ENCODE results near the gene DPP8. TPM values are rescaled to one million over a fixed set of nuclear protein-coding genes. Genes with fewer than 3 reads are reported as not detected.
"Not testable (repeated sequence)": the region's sequence is repeated elsewhere in the genome, so short reads cannot be mapped to it uniquely, and the experiment has no call there.

The DPP8 gene
- 10 to 100 TPM; 41.6 to 44.1 TPM for total RNA-seq

DNA sequence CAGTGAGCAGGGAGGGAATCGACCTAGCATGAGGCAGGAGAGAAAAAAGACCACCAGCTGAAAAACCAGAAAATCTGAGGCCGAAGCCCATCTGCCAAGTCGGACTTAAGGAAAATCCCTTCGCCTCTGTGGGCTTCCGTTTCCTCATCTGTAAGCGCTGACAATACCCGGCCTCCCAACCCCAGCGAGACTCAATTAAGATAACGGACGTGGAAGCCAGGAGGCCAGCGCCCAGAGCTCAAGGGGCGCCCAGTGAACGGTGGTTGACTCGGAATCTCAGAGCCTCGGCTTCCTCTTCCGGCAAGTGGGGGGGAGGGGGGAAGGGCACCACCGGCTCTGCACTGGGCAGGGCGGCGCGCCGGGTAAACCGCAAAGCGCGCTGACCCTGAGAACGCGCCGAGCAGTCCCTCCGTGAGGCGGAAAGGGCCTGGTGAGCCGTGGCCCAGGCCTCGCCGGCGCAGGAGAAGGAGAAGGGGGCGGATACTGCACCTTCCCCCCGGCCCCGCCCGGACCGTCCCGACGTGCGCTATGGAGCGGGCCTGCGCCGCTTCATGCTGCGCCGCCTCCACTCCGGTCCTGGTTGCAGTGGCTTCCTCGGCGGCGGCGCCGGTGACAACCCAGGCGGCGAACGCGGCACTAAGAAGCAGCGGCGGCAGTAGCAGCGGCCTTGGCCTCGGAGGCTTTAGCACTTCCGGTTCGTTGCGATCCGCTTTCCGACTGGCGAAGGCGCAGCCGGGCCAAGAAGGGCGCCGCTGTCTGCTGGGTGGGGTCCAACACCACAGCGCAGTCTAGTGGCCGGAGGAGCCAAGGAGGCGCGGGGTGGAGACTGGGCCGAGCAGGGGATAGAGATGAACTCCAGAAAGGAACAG is at the start of gene DPP8:
DPP8 (minus strand) TSS at position 693 of the 869 bp plus-strand sequence. CDS start 5,136 bp downstream, outside the sequence.
- DNase-seq (peak; percentile 96), ATAC-seq (peak; percentile 93)
- H3K27ac Mint-ChIP-seq: peak within 1 kb of the TSS; percentile 96
- H3K9me3 Mint-ChIP-seq (ENCODE audit: low read depth): no peaks in the 10 kb centered on the region
- H3K27me3 Mint-ChIP-seq: no peaks in the 10 kb centered on the region
- peak within 1 kb of the TSS; percentile 99 for H3K4me3 Mint-ChIP-seq
- CTCF ChIA-PET: interaction anchor here (0.6 to 1.6 kb wide), 11 partner anchors 9 to 771 kb away, joined by 3 to 9 read pairs (median 3); no protein-coding TSS in a partner anchor
- H3K4me1 Mint-ChIP-seq: peaks cover 49% of the 10 kb centered on the region
- H3K36me3 Mint-ChIP-seq: peaks cover 24% of the 10 kb centered on the region

DNA sequence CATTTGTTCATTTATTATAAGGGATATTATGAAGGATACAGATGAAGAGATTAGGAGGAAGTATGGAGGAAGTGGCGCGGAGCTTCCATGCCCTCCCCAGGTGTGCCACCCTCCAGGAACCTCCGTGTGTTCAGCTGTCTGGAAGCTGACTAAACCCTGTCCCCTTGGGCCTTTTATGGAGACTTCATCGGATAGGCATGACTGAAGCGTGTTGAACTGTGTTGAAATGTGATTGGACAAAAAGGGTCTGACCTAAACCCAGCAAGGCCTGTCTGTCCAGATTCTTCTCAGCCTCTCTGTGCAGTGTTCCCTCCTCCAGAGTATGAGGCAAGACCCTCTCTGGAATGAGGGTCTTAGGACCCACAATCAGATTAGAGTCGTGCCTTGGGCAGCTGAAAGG is 44.4 kb upstream of the DPP8 start:
- Mint-ChIP-seq H3K27me3 (no peaks in the 10 kb centered on the region), H3K4me3 (no peak overlapping the region), H3K4me1 (no peaks in the 10 kb centered on the region), H3K27ac (no peak overlapping the region), H3K36me3 (peaks cover 66% of the 10 kb centered on the region), H3K9me3 (ENCODE audit: low read depth) (no peaks in the 10 kb centered on the region)
- ATAC-seq (no peak), DNase-seq (no peak)
- CTCF ChIA-PET: no interaction called here

DNA sequence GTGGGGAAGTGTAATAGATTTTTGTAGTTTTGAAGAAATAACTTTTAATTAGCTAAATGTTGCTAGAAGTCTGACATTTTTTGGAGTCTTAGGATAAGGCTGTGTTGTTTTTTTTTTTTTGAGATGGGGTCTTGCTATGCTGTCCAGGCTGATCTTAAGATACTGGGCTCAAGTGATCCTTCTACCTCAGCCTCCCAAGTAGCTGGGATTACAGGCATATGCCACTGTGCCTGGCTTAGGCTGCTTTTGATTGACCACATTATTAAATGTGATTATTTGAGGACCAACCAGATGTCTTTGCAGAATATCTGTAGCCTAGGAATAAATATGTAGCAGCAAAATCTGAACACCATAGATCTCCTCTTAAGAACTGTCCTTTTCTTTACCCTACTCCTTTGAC is 42.5 kb upstream of the DPP8 start:
- CTCF ChIA-PET: no interaction called here
- Mint-ChIP-seq H3K9me3 (ENCODE audit: low read depth) (no peaks in the 10 kb centered on the region), H3K4me1 (no peaks in the 10 kb centered on the region), H3K36me3 (peaks cover 59% of the 10 kb centered on the region), H3K27me3 (no peaks in the 10 kb centered on the region), H3K27ac (no peak overlapping the region), H3K4me3 (no peak overlapping the region)
- no peak for ATAC-seq
- DNase-seq: no peak

DNA sequence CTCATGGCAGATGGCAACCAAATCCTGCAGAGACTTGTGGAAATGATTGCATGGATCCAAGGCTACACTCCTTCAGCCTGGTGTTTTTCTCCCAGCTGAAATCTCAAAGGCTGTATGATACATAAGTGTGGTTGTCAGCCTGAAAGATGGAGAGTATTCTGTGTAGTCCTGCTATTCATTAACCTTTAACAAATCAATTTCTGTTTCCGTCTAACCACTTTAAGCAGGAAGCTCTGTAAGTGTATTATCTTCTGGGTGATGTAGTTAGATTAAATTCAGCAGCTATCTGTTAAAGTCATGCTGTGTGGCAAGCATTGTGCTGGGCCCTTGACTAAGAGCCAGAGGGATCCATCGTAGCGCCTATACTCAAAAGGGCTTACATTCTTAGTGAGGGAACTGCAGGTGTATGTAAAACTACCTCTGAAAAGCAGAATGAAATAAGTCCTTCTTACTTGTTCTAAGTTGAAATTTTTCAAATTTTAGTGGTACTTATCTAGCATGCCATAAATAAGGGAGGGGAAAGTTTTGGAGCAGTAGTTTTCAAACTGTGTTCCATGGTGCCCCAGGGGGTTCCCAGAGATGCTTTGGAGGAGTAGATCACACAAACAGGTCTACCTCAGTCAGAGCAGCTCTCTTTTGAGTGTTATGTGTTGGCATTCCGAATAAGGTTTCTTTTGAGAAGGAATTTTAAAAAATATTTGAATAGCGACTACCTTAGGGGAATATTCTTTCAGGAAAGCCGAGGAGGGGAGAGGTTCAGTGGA is 41.7 kb upstream of the DPP8 start:
- no peak overlapping the region for H3K27ac Mint-ChIP-seq
- ATAC-seq (no peak), DNase-seq (no peak)
- CTCF ChIA-PET: no interaction called here
- H3K4me1 Mint-ChIP-seq: no peaks in the 10 kb centered on the region
- H3K36me3 Mint-ChIP-seq: peaks cover 54% of the 10 kb centered on the region
- no peak overlapping the region for H3K4me3 Mint-ChIP-seq
- no peaks in the 10 kb centered on the region for H3K9me3 Mint-ChIP-seq (ENCODE audit: low read depth)
- no peaks in the 10 kb centered on the region for H3K27me3 Mint-ChIP-seq

DNA sequence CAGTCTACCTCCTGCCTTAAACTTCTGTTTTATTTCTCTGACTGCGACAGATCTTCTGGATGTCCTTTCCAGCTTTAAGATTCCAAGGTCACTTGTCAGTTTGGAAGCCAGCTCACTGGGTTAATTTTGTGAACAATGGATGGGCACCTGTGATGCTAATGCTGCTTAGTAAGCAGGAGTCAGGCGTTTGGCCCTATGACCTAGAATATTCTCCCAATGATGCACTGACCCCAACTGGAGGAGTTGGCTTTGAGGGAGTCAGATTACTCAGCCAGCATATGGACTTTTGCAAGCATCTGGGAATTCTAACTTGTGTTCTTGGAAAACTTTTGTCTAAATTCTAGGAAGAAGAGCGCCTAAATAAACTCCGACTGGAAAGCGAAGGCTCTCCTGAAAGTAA is 40.8 kb upstream of the DPP8 start:
- H3K27me3 Mint-ChIP-seq: no peaks in the 10 kb centered on the region
- H3K27ac Mint-ChIP-seq: no peak overlapping the region
- CTCF ChIA-PET: no interaction called here
- peaks cover 51% of the 10 kb centered on the region for H3K36me3 Mint-ChIP-seq
- no peak overlapping the region for H3K4me3 Mint-ChIP-seq
- H3K9me3 Mint-ChIP-seq (ENCODE audit: low read depth): no peaks in the 10 kb centered on the region
- no peaks in the 10 kb centered on the region for H3K4me1 Mint-ChIP-seq
- ATAC-seq (no peak), DNase-seq (no peak)

DNA sequence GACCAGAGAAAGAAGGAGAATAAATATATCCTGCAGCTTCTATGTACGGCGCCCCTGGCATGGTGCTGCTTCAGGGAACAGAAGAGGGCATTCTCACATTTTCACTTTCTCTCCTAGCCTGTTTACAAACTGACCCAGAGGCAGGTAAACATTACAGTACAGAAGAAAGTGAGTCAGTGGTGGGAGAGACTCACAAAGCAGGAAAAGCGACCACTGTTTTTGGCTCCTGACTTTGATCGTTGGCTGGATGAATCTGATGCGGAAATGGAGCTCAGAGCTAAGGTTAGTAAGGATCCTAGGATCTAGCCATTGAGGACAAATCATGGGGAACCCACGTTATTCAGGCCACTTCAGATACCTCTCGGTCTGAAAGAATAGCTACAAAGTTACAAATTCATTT is 39.1 kb upstream of the DPP8 start:
- ATAC-seq (no peak), DNase-seq (no peak)
- no peaks in the 10 kb centered on the region for H3K4me1 Mint-ChIP-seq
- CTCF ChIA-PET: no interaction called here
- H3K27ac Mint-ChIP-seq: no peak overlapping the region
- H3K9me3 Mint-ChIP-seq (ENCODE audit: low read depth): no peaks in the 10 kb centered on the region
- H3K4me3 Mint-ChIP-seq: no peak overlapping the region
- H3K27me3 Mint-ChIP-seq: no peaks in the 10 kb centered on the region
- peaks cover 47% of the 10 kb centered on the region for H3K36me3 Mint-ChIP-seq

DNA sequence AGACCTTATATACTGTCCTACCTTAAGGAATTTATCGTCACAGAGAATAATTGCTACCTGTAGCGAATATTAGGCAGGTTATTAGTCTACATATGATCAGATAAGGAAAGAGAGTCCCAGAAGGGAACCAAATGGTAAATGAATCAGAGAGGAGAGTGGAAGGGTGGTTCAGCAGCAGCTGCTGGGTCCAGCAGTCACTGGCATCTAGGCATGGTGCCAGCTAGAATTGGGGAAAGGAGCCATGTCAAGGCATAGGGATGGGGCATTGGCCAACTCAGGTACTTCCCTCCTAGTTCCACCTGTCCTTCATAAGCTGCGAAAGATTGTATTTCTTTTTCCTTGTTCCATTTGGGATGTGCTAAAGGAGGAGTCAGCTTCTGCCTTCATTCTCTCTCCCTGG is 36.2 kb upstream of the DPP8 start:
- Mint-ChIP-seq H3K27ac (no peak overlapping the region), H3K9me3 (ENCODE audit: low read depth) (no peaks in the 10 kb centered on the region), H3K4me1 (peaks cover 12% of the 10 kb centered on the region), H3K4me3 (no peak overlapping the region), H3K36me3 (peaks cover 36% of the 10 kb centered on the region), H3K27me3 (no peaks in the 10 kb centered on the region)
- ATAC-seq (no peak), DNase-seq (no peak)
- CTCF ChIA-PET: no interaction called here

DNA sequence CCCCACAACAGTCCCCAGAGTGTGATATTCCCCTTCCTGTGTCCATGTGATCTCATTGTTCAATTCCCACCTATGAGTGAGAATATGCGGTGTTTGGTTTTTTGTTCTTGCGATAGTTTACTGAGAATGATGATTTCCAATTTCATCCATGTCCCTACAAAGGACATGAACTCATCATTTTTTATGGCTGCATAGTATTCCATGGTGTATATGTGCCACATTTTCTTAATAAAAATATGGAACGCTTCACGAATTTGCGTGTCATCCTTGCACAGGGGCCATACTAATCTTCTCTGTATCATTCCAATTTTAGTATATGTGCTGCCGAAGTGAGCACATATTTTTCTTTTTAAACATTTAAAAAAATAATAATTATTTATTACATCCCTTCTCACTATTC is 35.4 kb upstream of the DPP8 start:
- H3K4me3 Mint-ChIP-seq; ATAC-seq; H3K27ac Mint-ChIP-seq; H3K27me3 Mint-ChIP-seq; DNase-seq; H3K9me3 Mint-ChIP-seq (ENCODE audit: low read depth): not testable (repeated sequence)
- CTCF ChIA-PET: interaction anchor here (1.0 kb wide), 1 partner anchor 22 kb away, joined by 3 read pairs; the partner anchor contains the start of gene HACD3
- H3K4me1 Mint-ChIP-seq: peaks cover 12% of the 10 kb centered on the region
- peaks cover 31% of the 10 kb centered on the region for H3K36me3 Mint-ChIP-seq

DNA sequence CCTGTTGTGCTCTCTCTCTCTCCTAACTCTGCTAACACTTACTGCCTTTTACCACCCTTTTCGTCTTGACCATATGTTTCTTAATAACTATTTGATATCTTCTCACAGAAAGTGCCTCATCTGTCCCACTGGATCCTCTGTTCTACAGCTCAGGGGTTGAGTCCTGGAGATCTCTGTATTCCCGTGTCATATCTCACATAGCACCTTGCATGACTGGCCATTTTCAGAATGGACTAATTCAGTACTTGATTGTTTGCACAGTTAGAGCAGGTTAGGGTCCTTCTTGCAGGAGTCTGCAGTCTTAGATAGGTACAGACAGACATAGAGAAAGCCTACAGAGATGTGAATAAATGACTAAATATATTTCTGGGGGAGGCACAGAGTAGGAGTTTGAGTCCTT is 33.7 kb upstream of the DPP8 start:
- Mint-ChIP-seq H3K27me3 (no peaks in the 10 kb centered on the region), H3K27ac (no peak overlapping the region), H3K4me1 (peaks cover 12% of the 10 kb centered on the region), H3K4me3 (no peak overlapping the region), H3K36me3 (peaks cover 27% of the 10 kb centered on the region), H3K9me3 (ENCODE audit: low read depth) (no peaks in the 10 kb centered on the region)
- ATAC-seq (no peak), DNase-seq (no peak)
- CTCF ChIA-PET: no interaction called here

DNA sequence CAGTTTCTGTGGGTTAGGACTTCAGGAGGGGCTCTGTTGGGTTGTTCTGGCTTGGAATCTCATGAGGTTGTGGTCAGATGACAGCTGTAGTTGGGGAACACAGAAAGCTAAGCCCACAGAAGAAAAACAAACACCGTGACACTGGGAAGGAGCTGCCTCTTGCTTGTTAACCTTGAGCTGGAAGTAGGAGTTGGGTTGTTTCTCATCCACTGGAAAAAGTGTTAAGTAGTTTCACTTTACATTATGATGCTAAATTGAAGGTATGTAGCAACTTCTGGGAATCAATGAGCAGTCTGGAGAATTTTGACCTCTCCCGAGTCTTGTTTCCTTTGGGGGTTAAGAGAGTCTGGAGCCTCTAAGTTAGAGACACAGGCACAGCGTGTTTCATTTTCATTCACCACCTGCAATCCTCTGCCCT is 33.2 kb upstream of the DPP8 start:
- H3K9me3 Mint-ChIP-seq (ENCODE audit: low read depth): no peaks in the 10 kb centered on the region
- CTCF ChIA-PET: no interaction called here
- H3K27ac Mint-ChIP-seq: peak overlapping the region; percentile 4
- H3K4me3 Mint-ChIP-seq: no peak overlapping the region
- no peak for ATAC-seq
- DNase-seq: no peak
- no peaks in the 10 kb centered on the region for H3K27me3 Mint-ChIP-seq
- peaks cover 12% of the 10 kb centered on the region for H3K4me1 Mint-ChIP-seq
- H3K36me3 Mint-ChIP-seq: peaks cover 25% of the 10 kb centered on the region

DNA sequence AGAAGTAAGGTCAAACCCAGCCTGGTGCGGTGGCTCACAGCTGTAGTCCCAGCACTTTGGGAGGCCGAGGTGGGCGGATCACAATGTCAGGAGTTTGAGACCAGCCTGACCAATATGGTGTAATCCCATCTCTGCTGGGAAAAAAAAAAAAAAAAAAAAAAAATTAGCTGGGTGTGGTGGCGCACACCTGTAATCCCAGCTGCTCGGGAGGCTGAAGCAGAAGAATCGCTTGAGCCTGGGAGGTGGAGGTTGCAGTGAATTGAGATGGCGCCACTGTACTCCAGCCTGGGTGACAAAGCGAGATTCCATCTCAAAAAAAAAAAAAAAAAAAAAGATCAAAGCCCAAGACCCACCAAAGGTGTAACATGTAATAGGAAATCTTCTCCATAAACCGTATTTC is 31.8 kb upstream of the DPP8 start:
- H3K36me3 Mint-ChIP-seq: peaks cover 16% of the 10 kb centered on the region
- CTCF ChIA-PET: interaction anchor here (0.7 to 1.3 kb wide), 4 partner anchors 10 to 37 kb away, joined by 3 to 5 read pairs (median 3); partner anchors contain the start of gene HACD3
- H3K4me1 Mint-ChIP-seq: peaks cover 12% of the 10 kb centered on the region
- not testable (repeated sequence) for ATAC-seq; DNase-seq; H3K27me3 Mint-ChIP-seq; H3K4me3 Mint-ChIP-seq; H3K27ac Mint-ChIP-seq; H3K9me3 Mint-ChIP-seq (ENCODE audit: low read depth)

DNA sequence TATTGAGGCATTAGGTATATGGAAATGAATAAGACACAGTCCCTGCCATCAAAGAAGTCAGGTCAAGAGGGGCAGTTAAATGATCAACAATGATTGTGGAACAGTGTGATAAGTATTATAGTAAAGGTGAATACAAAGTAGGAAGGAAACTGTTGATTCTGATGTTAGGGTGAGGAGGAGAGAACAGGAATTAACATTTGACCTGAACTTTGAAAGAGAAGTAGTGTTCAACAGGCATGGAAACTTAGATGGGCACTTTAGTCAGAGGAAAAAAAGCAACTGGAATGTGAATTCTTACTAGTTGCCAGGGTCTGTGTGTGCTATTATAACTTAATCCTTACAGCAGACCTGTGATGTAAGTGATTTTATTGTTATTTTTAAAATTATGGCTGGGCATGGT is 30.4 kb upstream of the DPP8 start:
- ATAC-seq: no peak
- DNase-seq: no peak
- no peak overlapping the region for H3K27ac Mint-ChIP-seq

DNA sequence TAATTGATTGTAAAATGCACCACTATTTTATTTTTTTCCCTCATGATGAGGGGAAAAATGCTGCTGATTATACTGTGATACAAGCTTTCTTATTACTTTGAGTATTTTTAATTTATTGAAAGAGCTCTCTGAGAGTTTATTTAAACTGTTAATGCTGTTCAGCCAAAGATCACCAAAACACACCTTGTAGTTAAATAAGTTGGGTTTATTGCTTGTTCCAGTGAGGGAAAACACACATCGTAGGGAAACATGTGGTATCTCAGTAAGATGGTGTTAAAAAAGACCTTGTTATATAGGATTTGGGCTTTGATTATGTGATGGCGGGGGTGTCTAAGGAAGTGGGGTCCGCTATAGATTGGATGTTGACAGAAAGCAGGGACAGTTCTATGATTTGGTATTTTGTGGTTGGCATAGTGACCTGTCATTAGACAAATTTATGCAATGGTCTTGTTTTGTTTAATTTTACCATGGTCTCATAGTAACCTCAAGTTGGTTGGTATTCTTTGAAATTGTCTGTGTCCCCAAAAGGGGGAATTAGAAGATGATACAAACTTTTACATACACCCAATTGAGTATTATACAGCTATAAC is 23.8 kb upstream of the DPP8 start:
- CTCF ChIA-PET: no interaction called here
- no peak for DNase-seq
- H3K9me3 Mint-ChIP-seq (ENCODE audit: low read depth): no peaks in the 10 kb centered on the region
- no peak for ATAC-seq
- peaks cover 8% of the 10 kb centered on the region for H3K36me3 Mint-ChIP-seq
- H3K27ac Mint-ChIP-seq: no peak overlapping the region
- peaks cover 7% of the 10 kb centered on the region for H3K4me1 Mint-ChIP-seq
- H3K27me3 Mint-ChIP-seq: no peaks in the 10 kb centered on the region
- no peak overlapping the region for H3K4me3 Mint-ChIP-seq

More for the DNA sequence above, 30.4 kb upstream of the DPP8 start:
- peaks cover 18% of the 10 kb centered on the region for H3K4me1 Mint-ChIP-seq
- CTCF ChIA-PET: no interaction called here
- H3K9me3 Mint-ChIP-seq (ENCODE audit: low read depth): no peaks in the 10 kb centered on the region
- no peak overlapping the region for H3K4me3 Mint-ChIP-seq
- H3K36me3 Mint-ChIP-seq: peaks cover 10% of the 10 kb centered on the region
- no peaks in the 10 kb centered on the region for H3K27me3 Mint-ChIP-seq

Measured in activated CD8-positive, alpha-beta memory T cell treated with anti-CD3 and anti-CD28 coated beads, Interleukin-2, amount 10 ng/mL, durations not matched to agents 7 days and 5 days (primary cell).